HFFc6 (cell line): ENCODE measurements around the gene DNMBP. TPM values are rescaled to one million over a fixed set of nuclear protein-coding genes. Genes with fewer than 3 reads are reported as not detected.
"Not testable (repeated sequence)": the region's sequence is repeated elsewhere in the genome, so short reads cannot be mapped to it uniquely, and the experiment has no call there.

Experiments used
- DNase-seq: peaks from one replicate; pipeline ENCODE4 v3.0.0-alpha.2; 2018
- H3K27ac Mint-ChIP-seq: 2 replicates; pipeline ENCODE4 v1.8.0; 2020; ENCODE audit warnings: mild to moderate bottlenecking, mixed read lengths
- H3K27me3 Mint-ChIP-seq: 2 replicates; pipeline ENCODE4 v1.8.0; 2021; ENCODE audit warnings: mild to moderate bottlenecking, moderate library complexity, mixed read lengths; ENCODE audit not compliant: insufficient read depth
- H3K36me3 Mint-ChIP-seq: 2 replicates; pipeline ENCODE4 v1.8.0; 2021; ENCODE audit warnings: low read depth, mixed read lengths
- H3K4me1 Mint-ChIP-seq: 2 replicates; pipeline ENCODE4 v1.8.0; 2020; ENCODE audit warnings: low read depth, mixed read lengths
- H3K4me3 Mint-ChIP-seq: 2 replicates; pipeline ENCODE4 v1.8.0; 2020; ENCODE audit warnings: mild to moderate bottlenecking, moderate library complexity, mixed read lengths
- H3K9me3 Mint-ChIP-seq: 2 replicates; pipeline ENCODE4 v1.8.0; 2020; ENCODE audit warnings: mild to moderate bottlenecking, mixed read lengths
- CTCF ChIP-seq: fragments of 200-600 bp; sonication (generic); IDR thresholded peaks from 2 replicates; pipeline ENCODE4 v1.5.0; 2021; ENCODE audit warnings: antibody characterized with exemption, mild to moderate bottlenecking
- total RNA-seq, 6 experiments: library from RNA; stranded (reverse); fragmentation: NEBNext Ultra II Directional; extraction: Animal tissue kit (Norgen Biotek cat#: 25700); gene quantifications; 2 replicates in 1 of 6; 3 replicates in 5 of 6; pipeline ENCODE4 v1.2.3, GENCODE V29; 2021

Gene DNMBP
- total RNA-seq, 6 experiments from 2014 or later: 24.9 to 44.7 (median 28.6) TPM

GRCh38 chr10:99844433-99844955 is 165.3 kb downstream of the DNMBP start:
- no peak for DNase-seq
- no peak overlapping the region for H3K4me3 Mint-ChIP-seq
- H3K36me3 Mint-ChIP-seq: no peaks in the 10 kb centered on the region
- TF ChIP-seq CTCF: no peak
- H3K4me1 Mint-ChIP-seq: peaks cover 24% of the 10 kb centered on the region
- no peak overlapping the region for H3K27ac Mint-ChIP-seq
- H3K9me3 Mint-ChIP-seq: no peaks in the 10 kb centered on the region; the same call in 1 of the 2 replicates
- no peaks in the 10 kb centered on the region; the same call in 1 of the 2 replicates for H3K27me3 Mint-ChIP-seq

GRCh38 chr10:99843310-99843709 is 166.4 kb downstream of the DNMBP start:
- Mint-ChIP-seq H3K4me1 (peaks cover 24% of the 10 kb centered on the region), H3K9me3 (no peaks in the 10 kb centered on the region; the same call in 1 of the 2 replicates), H3K4me3 (no peak overlapping the region), H3K27ac (peak overlapping the region; percentile 41), H3K36me3 (no peaks in the 10 kb centered on the region), H3K27me3 (no peaks in the 10 kb centered on the region; the same call in 1 of the 2 replicates)
- no peak for TF ChIP-seq CTCF
- DNase-seq: peak; percentile 16

GRCh38 chr10:99841746-99842145 is 168.0 kb downstream of the DNMBP start:
- Mint-ChIP-seq H3K4me3 (no peak overlapping the region), H3K27me3 (no peaks in the 10 kb centered on the region; the same call in 1 of the 2 replicates), H3K27ac (no peak overlapping the region), H3K36me3 (no peaks in the 10 kb centered on the region), H3K4me1 (peaks cover 26% of the 10 kb centered on the region), H3K9me3 (no peaks in the 10 kb centered on the region; the same call in 1 of the 2 replicates)
- DNase-seq: no peak
- TF ChIP-seq CTCF: no peak

GRCh38 chr10:99840859-99841258 is 168.9 kb downstream of the DNMBP start:
- H3K4me1 Mint-ChIP-seq: peaks cover 28% of the 10 kb centered on the region
- H3K36me3 Mint-ChIP-seq, H3K9me3 Mint-ChIP-seq, DNase-seq, H3K4me3 Mint-ChIP-seq, H3K27me3 Mint-ChIP-seq, H3K27ac Mint-ChIP-seq: not testable (repeated sequence)

- TF ChIP-seq CTCF: no peak
- Mint-ChIP-seq H3K4me3 (no peak overlapping the region), H3K36me3 (0 out of 2 replicates have a peak, but pooled peaks cover 5% of the 10 kb centered on the region), H3K4me1 (peaks cover 53% of the 10 kb centered on the region), H3K27ac (peak overlapping the region; percentile 9; the same call in 1 of the 2 replicates), H3K9me3 (no peaks in the 10 kb centered on the region; the same call in 1 of the 2 replicates), H3K27me3 (no peaks in the 10 kb centered on the region; the same call in 1 of the 2 replicates)
- no peak for DNase-seq
These were observed 173.0 kb downstream of the DNMBP start for GRCh38 chr10:99836711-99837110.

GRCh38 chr10:99835947-99836346 is 173.8 kb downstream of the DNMBP start:
- TF ChIP-seq CTCF: no peak
- Mint-ChIP-seq H3K4me3 (no peak overlapping the region), H3K36me3 (0 out of 2 replicates have a peak, but pooled peaks cover 5% of the 10 kb centered on the region), H3K9me3 (no peaks in the 10 kb centered on the region; the same call in 1 of the 2 replicates), H3K27ac (no peak overlapping the region), H3K27me3 (no peaks in the 10 kb centered on the region; the same call in 1 of the 2 replicates), H3K4me1 (peaks cover 56% of the 10 kb centered on the region)
- DNase-seq: no peak
